Measurements from ENCODE around the gene OR10G2.

Gene OR10G2

DNA sequence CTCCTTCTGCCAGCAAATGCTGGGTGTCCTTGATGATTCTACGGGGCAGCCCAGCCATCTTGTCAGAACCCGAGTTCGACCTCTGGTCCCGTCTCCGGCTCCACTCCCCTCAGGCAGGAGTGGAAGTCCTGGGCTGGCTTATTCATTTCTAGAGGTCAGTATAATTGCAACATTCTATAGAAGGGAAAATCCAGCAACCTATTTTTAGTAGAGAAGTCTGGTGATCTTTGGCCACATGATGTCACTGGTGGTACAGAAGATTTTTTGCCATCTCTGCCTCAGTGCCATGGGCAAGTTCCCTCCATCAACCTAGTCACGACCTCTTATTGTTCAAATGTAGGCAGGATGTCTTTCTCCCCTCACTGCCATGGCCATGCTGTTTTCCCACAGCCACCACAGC, 22.4 kb downstream of the OR10G2 start:
- no peak for TF ChIP-seq SIN3A (IDR thresholded peaks at IDR 0.05; ENCODE audit: borderline replicate concordance, insufficient read depth, low read length)

DNA sequence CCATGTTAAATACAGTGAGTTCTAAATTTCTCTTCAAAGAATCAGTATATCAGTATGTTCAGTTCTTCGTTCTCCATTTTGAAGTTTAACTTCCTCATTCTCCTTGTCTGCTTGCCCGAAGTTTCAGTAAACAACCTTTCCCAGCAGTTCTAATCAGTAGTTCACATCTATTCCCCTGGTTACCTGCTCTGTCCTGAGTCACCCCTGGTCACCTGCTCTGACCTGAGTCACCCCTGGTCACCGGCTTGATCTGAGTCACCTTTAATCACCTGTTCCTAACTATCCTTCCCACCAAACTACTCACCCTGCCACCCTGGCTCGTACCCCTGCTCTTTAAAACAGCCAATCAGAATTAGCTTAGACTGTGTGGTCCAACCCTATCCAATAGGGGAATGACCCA, 45.4 kb downstream of the OR10G2 start:
- no peak for TF ChIP-seq TAF1 (IDR thresholded peaks at IDR 0.05; ENCODE audit: borderline replicate concordance, insufficient read depth, low read length)
- no peak for TF ChIP-seq POLR2AphosphoS5 (IDR thresholded peaks at IDR 0.05; ENCODE audit: low read depth, low read length)
- no peak for TF ChIP-seq FOXP2 (optimal IDR thresholded peaks at IDR 0.05; ENCODE audit: borderline replicate concordance, extremely low read depth, extremely low read length, insufficient read depth)
- TF ChIP-seq, protein P1, sequence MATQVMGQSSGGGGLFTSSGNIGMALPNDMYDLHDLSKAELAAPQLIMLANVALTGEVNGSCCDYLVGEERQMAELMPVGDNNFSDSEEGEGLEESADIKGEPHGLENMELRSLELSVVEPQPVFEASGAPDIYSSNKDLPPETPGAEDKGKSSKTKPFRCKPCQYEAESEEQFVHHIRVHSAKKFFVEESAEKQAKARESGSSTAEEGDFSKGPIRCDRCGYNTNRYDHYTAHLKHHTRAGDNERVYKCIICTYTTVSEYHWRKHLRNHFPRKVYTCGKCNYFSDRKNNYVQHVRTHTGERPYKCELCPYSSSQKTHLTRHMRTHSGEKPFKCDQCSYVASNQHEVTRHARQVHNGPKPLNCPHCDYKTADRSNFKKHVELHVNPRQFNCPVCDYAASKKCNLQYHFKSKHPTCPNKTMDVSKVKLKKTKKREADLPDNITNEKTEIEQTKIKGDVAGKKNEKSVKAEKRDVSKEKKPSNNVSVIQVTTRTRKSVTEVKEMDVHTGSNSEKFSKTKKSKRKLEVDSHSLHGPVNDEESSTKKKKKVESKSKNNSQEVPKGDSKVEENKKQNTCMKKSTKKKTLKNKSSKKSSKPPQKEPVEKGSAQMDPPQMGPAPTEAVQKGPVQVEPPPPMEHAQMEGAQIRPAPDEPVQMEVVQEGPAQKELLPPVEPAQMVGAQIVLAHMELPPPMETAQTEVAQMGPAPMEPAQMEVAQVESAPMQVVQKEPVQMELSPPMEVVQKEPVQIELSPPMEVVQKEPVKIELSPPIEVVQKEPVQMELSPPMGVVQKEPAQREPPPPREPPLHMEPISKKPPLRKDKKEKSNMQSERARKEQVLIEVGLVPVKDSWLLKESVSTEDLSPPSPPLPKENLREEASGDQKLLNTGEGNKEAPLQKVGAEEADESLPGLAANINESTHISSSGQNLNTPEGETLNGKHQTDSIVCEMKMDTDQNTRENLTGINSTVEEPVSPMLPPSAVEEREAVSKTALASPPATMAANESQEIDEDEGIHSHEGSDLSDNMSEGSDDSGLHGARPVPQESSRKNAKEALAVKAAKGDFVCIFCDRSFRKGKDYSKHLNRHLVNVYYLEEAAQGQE (IDR thresholded peaks at IDR 0.05; ENCODE audit: insufficient read depth in 1 of 2, low read depth in 2 of 2, low read length in 2 of 2) = no peak
- no peak for TF ChIP-seq SIN3A (IDR thresholded peaks at IDR 0.05; ENCODE audit: borderline replicate concordance, insufficient read depth, low read length)

All from PFSK-1 (cell line).